IMR-90 (cell line): ENCODE data around the gene FER. TPM values are rescaled to one million over a fixed set of nuclear protein-coding genes. Genes with fewer than 3 reads are reported as not detected.
A peak's percentile ranks its signal among the peaks of the same experiment; 100 is the strongest.

Source experiments
- ATAC-seq: fragments of 200-7000 bp; cut with Tn5 transposase; 2 replicates; pipeline ENCODE4 v1.9.1; 2020; ENCODE audit warnings: low read depth, mild to moderate bottlenecking, moderate library complexity
- BruUV-seq: library from RNA; stranded (reverse); fragments of 400-500 nt; replicated peaks from 2 replicates; lab custom pipeline; 2021; lab: Mats Ljungman, UMichigan
- CTCF ChIA-PET: fragments of 300-600 bp; formaldehyde crosslinking; extraction: SDS; loops from one replicate; lab custom pipeline; 2021; ENCODE audit warnings: antibody characterized with exemption; lab: Yijun Ruan, JAX
- POLR2A ChIA-PET: fragments of 300-600 bp; sonication (Branson Sonifier 250); formaldehyde crosslinking; loops from one replicate; lab custom pipeline; 2022; ENCODE audit warnings: antibody characterized with exemption; ENCODE audit not compliant: unreplicated experiment; lab: Charles Lee
- DNase-seq: peaks from one replicate; pipeline ENCODE4 v3.0.0; 2013
- H2AFZ ChIP-seq: replicated peaks from 2 replicates; pipeline ENCODE3; 2013; ENCODE audit warnings: low read length, mild to moderate bottlenecking; ENCODE audit not compliant: poor library complexity
- H2AK5ac ChIP-seq: 2 replicates; pipeline ENCODE4 v1.6.1; 2013; ENCODE audit warnings: low read depth, low read length, inconsistent platforms
- H2AK9ac ChIP-seq: replicated peaks from 2 replicates; pipeline ENCODE3; 2013; ENCODE audit warnings: mild to moderate bottlenecking, low read depth, low read length, moderate library complexity; ENCODE audit not compliant: poor library complexity
- H2BK120ac ChIP-seq: 2 replicates; pipeline ENCODE4 v1.6.1; 2013; ENCODE audit warnings: low read depth, low read length, inconsistent platforms
- H2BK15ac ChIP-seq: 3 replicates; pipeline ENCODE4 v1.6.1; 2013; ENCODE audit warnings: low read depth, low read length, inconsistent platforms
- H2BK20ac ChIP-seq: 2 replicates; pipeline ENCODE4 v1.6.1; 2013; ENCODE audit warnings: low read depth, mild to moderate bottlenecking, inconsistent platforms, low read length, moderate library complexity
- H2BK5ac ChIP-seq: 2 replicates; pipeline ENCODE4 v1.6.1; 2013; ENCODE audit warnings: mild to moderate bottlenecking, low read depth, low read length, inconsistent platforms; ENCODE audit not compliant: poor library complexity, severe bottlenecking
- H3K14ac ChIP-seq: replicated peaks from 2 replicates; pipeline ENCODE4 v1.6.1; 2013; ENCODE audit warnings: low read depth, low read length, inconsistent platforms
- H3K18ac ChIP-seq: 2 replicates; pipeline ENCODE4 v1.6.1; 2013; ENCODE audit warnings: low read depth, low read length, control low read depth
- H3K23ac ChIP-seq: 2 replicates; pipeline ENCODE4 v1.6.1; 2013; ENCODE audit warnings: low read depth, low read length, inconsistent platforms
- H3K27ac ChIP-seq: 2 replicates; pipeline ENCODE4 v1.5.1; 2013; ENCODE audit warnings: mild to moderate bottlenecking, control low read depth, low read length; ENCODE audit not compliant: insufficient read depth
- H3K27me3 ChIP-seq: 2 replicates; pipeline ENCODE4 v1.6.1; 2013; ENCODE audit warnings: low read length; ENCODE audit not compliant: control insufficient read depth, insufficient read depth
- H3K36me3 ChIP-seq: 2 replicates; pipeline ENCODE4 v1.6.1; 2013; ENCODE audit warnings: low read length, mixed read lengths; ENCODE audit not compliant: control insufficient read depth, insufficient read depth
- H3K4ac ChIP-seq: 2 replicates; pipeline ENCODE4 v1.6.1; 2013; ENCODE audit warnings: low read depth, low read length, inconsistent platforms
- H3K4me1 ChIP-seq: 2 replicates; pipeline ENCODE4 v1.6.1; 2013; ENCODE audit warnings: low read length, mixed read lengths; ENCODE audit not compliant: control insufficient read depth, insufficient read depth
- H3K4me2 ChIP-seq: 2 replicates; pipeline ENCODE4 v1.6.1; 2013; ENCODE audit warnings: low read depth, mild to moderate bottlenecking, control low read depth, low read length, moderate library complexity
- H3K4me3 ChIP-seq: 2 replicates; pipeline ENCODE4 v1.5.1; 2013; ENCODE audit warnings: low read depth, mild to moderate bottlenecking, control low read depth, low read length, moderate library complexity; ENCODE audit not compliant: insufficient read depth
- H3K56ac ChIP-seq: 2 replicates; pipeline ENCODE4 v1.6.1; 2013; ENCODE audit warnings: low read length, inconsistent platforms; ENCODE audit not compliant: insufficient read depth; ENCODE audit errors: extremely low read depth
- H3K79me1 ChIP-seq, 2 experiments: 2 replicates each; pipeline ENCODE4 v1.6.1; 2013; ENCODE audit warnings: low read length in 2 of 2, inconsistent platforms in 1 of 2, low read depth in 1 of 2
- H3K9ac ChIP-seq: 2 replicates; pipeline ENCODE4 v1.6.1; 2013; ENCODE audit warnings: low read depth, low read length, control low read depth
- H3K9me1 ChIP-seq: 2 replicates; pipeline ENCODE4 v1.6.1; 2013; ENCODE audit warnings: low read length, inconsistent platforms; ENCODE audit not compliant: insufficient read depth
- H3K9me3 ChIP-seq: 2 replicates; pipeline ENCODE4 v1.6.1; 2013; ENCODE audit warnings: low read length; ENCODE audit not compliant: control insufficient read depth, insufficient read depth
- H4K20me1 ChIP-seq: 2 replicates; pipeline ENCODE4 v1.6.1; 2013; ENCODE audit warnings: low read length, inconsistent platforms; ENCODE audit not compliant: insufficient read depth
- H4K5ac ChIP-seq: 2 replicates; pipeline ENCODE4 v1.6.1; 2013; ENCODE audit warnings: mild to moderate bottlenecking, low read depth, low read length, control low read depth
- H4K8ac ChIP-seq, 2 experiments: 2 replicates each; pipeline ENCODE4 v1.6.1; 2013; ENCODE audit warnings: low read depth in 2 of 2, low read length in 2 of 2, control low read depth in 1 of 2, inconsistent platforms in 1 of 2
- H4K91ac ChIP-seq: 2 replicates; pipeline ENCODE4 v1.6.1; 2013; ENCODE audit warnings: low read depth, low read length, inconsistent platforms; ENCODE audit not compliant: insufficient read depth
- CEBPB ChIP-seq: IDR thresholded peaks from 2 replicates; pipeline ENCODE4 v1.6.1; 2012; ENCODE audit warnings: low read depth, low read length, improper control_type of control experiment
- POLR2A ChIP-seq: IDR thresholded peaks from 2 replicates; pipeline ENCODE4 v1.6.1; 2012; ENCODE audit warnings: mild to moderate bottlenecking, low read depth, low read length
- RFX5 ChIP-seq: IDR thresholded peaks from 2 replicates; pipeline ENCODE4 v1.8.0; 2012; ENCODE audit warnings: low read depth, mild to moderate bottlenecking, low read length, moderate library complexity
- WGBS, 2 experiments: methylation state at CpG; one replicate each; pipeline versions ENCODE4 v1.1.5 to v1.1.7; 2013; ENCODE audit warnings: missing lambda C conversion rate in 2 of 2; ENCODE audit not compliant: insufficient read length in 1 of 2; ENCODE audit errors: extremely low coverage in 2 of 2; 5-methylcytosine and 5-hydroxymethylcytosine counted together
- dilution Hi-C: fragments of 300-500 bp; cut with HindIII; formaldehyde crosslinking; loops from one replicate; pipeline ENCODE4 v1.14.3; 2018; ENCODE audit warnings: low sequenced_read_pairs; ENCODE audit not compliant: unreplicated experiment
- in situ Hi-C: fragments of 300-500 bp; cut with MboI; formaldehyde crosslinking; loops from 3 replicates; pipeline ENCODE4 v1.14.3; 2019; ENCODE audit warnings: low sequenced_read_pairs, inconsistent platforms, mixed read lengths
- intact Hi-C: fragments of 100-400 bp; cut with micrococcal nuclease; formaldehyde crosslinking; loops from 2 replicates; pipeline ENCODE4 v1.10.0; 2022
- polyA plus RNA-seq, 3 experiments: library from polyadenylated mRNA; depleted of rRNA; stranded (reverse); fragments of >200 nt; gene quantifications; 2 replicates each; pipeline ENCODE4 v1.2.3, GENCODE V29; 2012; ENCODE audit warnings: low replicate concordance in 1 of 3
- total RNA-seq: library from RNA; depleted of rRNA; stranded (reverse); fragments of >200 nt; gene quantifications from 2 replicates; pipeline ENCODE4 v1.2.3, GENCODE V29; 2012

FER gene
- total and polyA plus RNA-seq, 2 of the 4 experiments (the other 2 are of a cell fraction): 3.5 to 32.4 TPM

- H2AFZ ChIP-seq: no peak overlapping the region
- H3K4me1 ChIP-seq: peaks cover 2% of the 10 kb centered on the region; the same call in 1 of the 2 replicates
- intact Hi-C loops (no loop called here), dilution Hi-C loops (no loop called here), in situ Hi-C loops (no loop called here)
- no CpG with 5 or more reads among the region's 2 CpGs for WGBS, 2 experiments
- no peak overlapping the region for H4K91ac ChIP-seq
- DNase-seq (peak; percentile 44), ATAC-seq (peak; percentile 29; the same call in 1 of the 2 replicates)
- no peaks in the 10 kb centered on the region for H4K20me1 ChIP-seq
- CTCF ChIA-PET: interaction anchor here (0.6 kb wide), 1 partner anchor 18 kb away, joined by 3 read pairs; no protein-coding TSS in a partner anchor
- no peak overlapping the region for H2BK120ac ChIP-seq
- no peak overlapping the region for H2AK9ac ChIP-seq
- TF ChIP-seq CEBPB: peak; percentile 50; the same call in 1 of the 2 replicates
- TF ChIP-seq RFX5: no peak
- TF ChIP-seq POLR2A: no peak
- no peak overlapping the region for H3K14ac ChIP-seq
- BruUV-seq: no TSS peak
- H2BK15ac ChIP-seq: no peak overlapping the region
- H2BK20ac ChIP-seq: no peak overlapping the region
- no peak overlapping the region for H4K5ac ChIP-seq
- no peaks in the 10 kb centered on the region for H3K9me1 ChIP-seq
- H3K4me3 ChIP-seq: no peak overlapping the region
- no peaks in the 10 kb centered on the region for H3K9me3 ChIP-seq
- H4K8ac ChIP-seq: no peak overlapping the region
- H3K4ac ChIP-seq: no peak overlapping the region
- H3K56ac ChIP-seq: no peak overlapping the region
- H2BK5ac ChIP-seq: no peak overlapping the region
- no peak overlapping the region for H3K27ac ChIP-seq
- POLR2A ChIA-PET: no interaction called here
- no peak overlapping the region for H3K4me2 ChIP-seq
- H2AK5ac ChIP-seq: no peak overlapping the region
- H3K9ac ChIP-seq: no peak overlapping the region
- no peak overlapping the region for H3K23ac ChIP-seq
- no peak overlapping the region for H3K18ac ChIP-seq
- H3K79me1 ChIP-seq: peaks cover 3 to 6% of the 10 kb centered on the region in 2 experiments; a peak in 1 of 4 replicates
- no peaks in the 10 kb centered on the region for H3K27me3 ChIP-seq
- no peaks in the 10 kb centered on the region; the same call in 1 of the 2 replicates for H3K36me3 ChIP-seq
These were observed 111.3 kb downstream of the FER start for GRCh38 chr5:108858959-108859358.
